ENCODE results near the gene CRAMP1.

DNA sequence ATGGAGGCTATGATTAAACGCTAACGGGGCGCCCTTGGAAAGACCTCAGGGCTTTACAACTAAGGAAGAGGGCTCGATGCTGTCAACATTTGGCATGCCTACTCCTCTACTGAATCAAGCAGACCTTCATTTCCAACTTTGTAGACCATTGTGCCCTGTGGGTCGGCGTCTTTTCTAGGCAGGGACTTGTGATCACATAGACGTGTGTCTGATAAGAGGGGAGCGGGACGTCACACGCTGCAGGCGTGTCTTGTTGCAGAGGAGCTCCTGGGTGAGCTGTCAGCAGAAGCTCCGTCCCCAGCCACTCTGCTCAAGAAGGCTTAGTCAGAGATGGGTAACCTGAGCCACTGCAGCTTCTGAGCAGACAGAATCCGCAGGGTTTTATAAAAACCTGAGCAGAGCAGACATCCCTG, 96.6 kb downstream of the CRAMP1 start:
- TF ChIP-seq EZH2 (IDR thresholded peaks at IDR 0.05; ENCODE audit: insufficient read depth, poor library complexity, severe bottlenecking): no peak
- no peak for TF ChIP-seq EZH2phosphoT487 (IDR thresholded peaks at IDR 0.05; ENCODE audit: insufficient read depth, low read depth)

All from GM23248 (cell line).